ENCODE data around the gene TRH. TPM values are rescaled to one million over a fixed set of nuclear protein-coding genes. Genes with fewer than 3 reads are reported as not detected.
"Not testable (repeated sequence)": the region's sequence is repeated elsewhere in the genome, so short reads cannot be mapped to it uniquely, and the experiment has no call there.

TRH gene
- polyA plus RNA-seq, 3 donors, result 0.16 to 0.63 (median 0.44) TPM

DNA sequence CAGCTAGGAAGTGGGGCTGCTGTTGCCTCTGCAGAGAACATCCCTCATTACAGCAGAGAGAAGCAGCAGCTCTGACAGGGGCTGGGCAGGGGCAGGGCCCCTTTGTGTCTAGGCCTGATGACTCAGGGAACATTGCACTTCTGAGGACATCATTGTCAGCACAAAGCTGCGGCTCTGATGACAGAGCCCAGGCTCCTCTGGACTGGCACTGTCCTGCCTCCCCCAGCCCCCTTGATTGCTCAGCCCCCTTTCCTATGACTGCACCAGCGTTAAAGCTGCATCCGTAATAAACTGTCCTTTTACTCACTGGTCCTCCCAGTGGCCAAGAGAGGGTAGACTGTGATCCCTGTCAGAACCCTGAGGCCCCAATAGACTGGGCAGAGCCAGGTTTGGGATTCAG is 18.3 kb downstream of the TRH start:
- DNase-seq (ENCODE audit: extremely low read depth in 1 of 11, low read depth in 9 of 11, low spot score in 4 of 11), result no peak

DNA sequence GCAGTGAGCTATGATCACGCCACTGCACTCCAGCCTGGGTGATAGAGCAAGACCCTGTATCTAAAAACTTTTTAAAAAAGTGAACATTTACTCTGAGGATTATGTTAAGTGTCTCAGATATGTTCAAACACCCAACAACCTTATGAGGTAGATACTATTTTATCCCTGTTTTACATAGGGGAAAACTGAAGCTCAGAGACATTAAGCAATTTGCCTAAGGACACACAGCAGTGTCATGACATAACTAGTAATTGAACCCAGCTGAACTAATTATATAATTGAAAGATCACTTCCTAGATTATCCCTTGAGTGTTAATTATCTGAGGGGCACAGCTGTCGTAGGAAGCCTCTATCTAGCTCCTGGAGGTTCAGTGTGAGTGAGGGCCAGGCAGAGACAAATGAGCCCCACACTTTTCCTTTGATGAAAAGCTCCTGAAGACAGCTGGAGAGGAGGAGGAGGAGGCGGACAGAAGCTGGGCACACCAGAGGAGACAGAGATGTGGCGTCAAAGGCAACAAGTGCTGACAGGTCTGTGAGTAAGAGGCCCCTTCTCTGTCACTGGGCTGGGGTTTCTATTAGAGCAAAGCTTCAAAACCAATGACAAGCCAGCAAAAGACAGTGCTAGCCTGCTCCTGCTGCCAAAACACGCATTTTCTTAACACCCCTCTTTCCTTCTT is 20.5 kb downstream of the TRH start:
- no peak for DNase-seq (ENCODE audit: extremely low read depth in 1 of 11, low read depth in 9 of 11, low spot score in 4 of 11)

DNA sequence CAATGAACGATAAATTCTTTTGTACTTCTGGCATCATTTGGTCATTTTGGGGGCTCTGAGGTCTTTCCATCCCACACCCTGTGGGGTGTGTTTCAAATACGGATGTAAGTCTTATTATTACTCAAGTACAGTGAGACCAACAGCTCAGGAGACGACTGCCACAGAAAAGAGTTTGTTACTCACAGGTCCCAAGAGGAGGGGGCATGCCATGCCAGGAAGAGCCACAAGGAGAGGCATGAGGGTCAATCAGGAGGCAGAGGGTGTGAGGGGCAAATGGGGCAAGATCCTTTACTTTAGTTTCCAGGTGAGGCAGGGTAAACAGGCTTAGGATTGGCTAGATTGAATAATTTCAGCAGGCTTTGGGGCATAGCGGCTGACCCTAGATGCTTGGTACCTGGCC is 21.6 kb downstream of the TRH start:
- no peak for DNase-seq (ENCODE audit: extremely low read depth in 1 of 11, low read depth in 9 of 11, low spot score in 4 of 11)

DNA sequence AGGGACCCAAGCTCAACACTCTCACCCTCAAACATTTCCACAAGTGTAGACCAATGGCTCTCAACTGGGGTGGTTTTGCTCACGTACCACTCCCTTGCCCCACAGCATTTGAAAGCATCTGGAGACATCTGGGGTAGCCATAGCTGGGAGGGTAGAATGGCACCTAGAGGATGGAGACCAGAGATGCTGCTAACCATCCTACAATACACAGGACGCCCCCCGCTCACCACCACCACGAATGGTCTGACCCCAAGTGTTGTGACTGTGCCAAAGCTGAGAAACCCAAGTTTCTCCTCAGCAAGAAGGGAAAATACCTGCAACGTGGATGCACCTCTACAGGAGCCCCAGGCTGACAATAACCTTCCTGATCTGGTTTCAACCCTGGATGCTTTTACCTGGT is 24.7 kb downstream of the TRH start:
- DNase-seq (ENCODE audit: extremely low read depth in 1 of 11, low read depth in 9 of 11, low spot score in 4 of 11), result not testable (repeated sequence)

DNA sequence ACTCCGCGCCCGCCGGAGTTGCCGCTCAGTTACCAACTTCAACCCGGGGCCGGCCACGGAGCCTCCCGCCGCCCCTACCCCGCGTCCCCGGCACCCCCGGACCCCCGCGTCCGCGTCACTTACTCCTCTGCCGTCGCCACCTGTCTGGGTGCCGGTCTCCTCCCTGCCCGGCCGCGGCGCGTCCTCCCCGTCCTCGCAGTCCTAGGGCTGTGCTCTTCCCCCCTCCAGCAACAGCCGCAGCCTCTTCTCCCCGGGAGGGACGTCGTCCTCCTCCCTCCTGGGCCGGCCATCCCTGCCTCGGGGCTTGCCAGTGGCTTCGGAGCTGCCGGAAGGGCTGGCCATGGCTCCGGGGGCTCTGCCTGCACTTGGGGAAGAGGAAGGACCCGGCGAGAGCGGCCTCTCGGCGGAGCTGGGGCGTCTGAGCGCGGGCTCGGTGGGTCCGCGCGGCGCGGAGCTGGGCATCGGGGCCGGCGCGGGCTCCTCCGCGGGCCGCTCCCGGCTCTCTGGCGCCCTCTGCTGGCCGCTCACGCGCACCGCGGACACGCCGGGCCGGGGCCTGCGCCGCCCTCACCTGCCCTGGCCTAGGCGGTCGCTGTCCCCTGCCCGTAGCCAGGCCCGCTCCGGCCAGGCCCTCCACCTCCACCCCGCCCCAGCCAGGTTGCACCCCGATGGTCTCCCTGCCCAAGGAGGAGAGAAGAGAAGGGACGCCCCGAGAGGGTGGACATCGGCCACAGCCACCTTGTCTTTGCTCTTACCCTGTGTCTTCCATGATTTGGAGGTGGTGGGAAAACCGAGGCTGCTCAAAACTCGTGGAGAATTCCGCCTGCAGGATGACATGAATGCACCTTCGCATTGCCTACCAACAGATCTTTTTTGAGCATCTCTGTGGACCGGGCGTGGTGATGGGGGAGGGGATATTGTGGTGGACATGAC is 28.4 kb downstream of the TRH start:
- DNase-seq (ENCODE audit: extremely low read depth in 1 of 11, low read depth in 9 of 11, low spot score in 4 of 11), result peak in 9 of 11 donors; percentile 9 to 45 (median 29)

DNA sequence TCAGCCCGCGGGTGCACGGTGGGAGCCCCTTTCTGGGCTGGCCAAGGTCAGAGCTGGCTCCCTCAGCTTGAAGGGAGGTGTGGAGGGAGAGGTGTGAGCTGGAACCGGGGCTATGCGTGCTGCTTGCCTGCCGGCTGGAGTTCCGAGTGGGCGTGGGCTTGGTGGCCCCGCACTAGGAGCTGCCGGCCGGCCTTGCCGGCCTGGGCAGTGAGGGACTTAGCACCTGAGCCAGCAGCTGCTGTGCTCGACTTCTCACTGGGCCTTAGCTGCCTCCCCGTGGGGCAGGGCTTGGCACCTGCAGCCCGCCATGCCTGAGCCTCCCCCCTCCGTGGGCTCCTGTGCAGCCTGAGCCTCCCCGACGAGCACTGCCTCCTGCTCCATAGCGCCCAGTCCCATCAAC is 36.0 kb downstream of the TRH start:
- DNase-seq (ENCODE audit: extremely low read depth in 1 of 11, low read depth in 9 of 11, low spot score in 4 of 11), result no peak

DNA sequence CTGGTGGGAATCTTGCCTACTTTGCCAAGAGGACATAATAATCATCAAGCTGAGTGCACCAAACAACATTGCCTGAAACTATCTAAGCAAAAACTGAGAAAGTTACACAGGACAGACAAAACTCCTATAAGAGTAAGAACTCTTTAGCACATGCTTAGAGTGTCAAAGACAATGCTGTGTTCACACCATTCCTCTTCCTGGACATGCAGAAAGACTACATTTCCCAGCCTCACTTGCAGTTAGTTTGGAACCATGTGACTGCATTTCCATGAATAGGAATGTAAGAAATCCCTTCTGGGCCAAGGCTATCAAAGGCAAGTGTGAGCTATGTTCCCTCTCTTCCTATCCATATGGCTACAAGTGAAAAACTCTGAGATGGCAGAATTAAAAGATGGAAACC is 37.6 kb downstream of the TRH start:
- DNase-seq (ENCODE audit: extremely low read depth in 1 of 11, low read depth in 9 of 11, low spot score in 4 of 11), result not testable (repeated sequence)

DNA sequence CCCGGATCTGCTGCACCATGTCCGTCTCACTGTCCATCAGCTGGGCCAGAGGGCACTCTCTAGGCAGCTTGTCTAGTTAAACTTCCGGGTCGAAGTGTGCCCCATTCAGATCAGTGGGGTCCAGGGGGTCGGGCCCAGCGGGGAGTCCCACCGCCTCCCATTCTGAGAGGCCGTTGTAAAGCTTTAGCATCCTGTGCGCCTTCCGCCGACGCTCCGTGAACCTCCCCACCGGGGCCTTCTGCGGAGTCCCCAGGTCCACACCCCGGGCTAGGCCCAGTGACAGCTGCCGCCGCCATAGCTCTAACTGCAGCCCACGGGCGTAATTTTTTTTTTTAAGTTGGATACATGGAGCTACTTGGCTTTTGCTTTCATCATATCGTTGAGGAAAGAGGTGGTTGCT is 38.7 kb downstream of the TRH start:
- DNase-seq (ENCODE audit: extremely low read depth in 1 of 11, low read depth in 9 of 11, low spot score in 4 of 11), result not testable (repeated sequence)

DNA sequence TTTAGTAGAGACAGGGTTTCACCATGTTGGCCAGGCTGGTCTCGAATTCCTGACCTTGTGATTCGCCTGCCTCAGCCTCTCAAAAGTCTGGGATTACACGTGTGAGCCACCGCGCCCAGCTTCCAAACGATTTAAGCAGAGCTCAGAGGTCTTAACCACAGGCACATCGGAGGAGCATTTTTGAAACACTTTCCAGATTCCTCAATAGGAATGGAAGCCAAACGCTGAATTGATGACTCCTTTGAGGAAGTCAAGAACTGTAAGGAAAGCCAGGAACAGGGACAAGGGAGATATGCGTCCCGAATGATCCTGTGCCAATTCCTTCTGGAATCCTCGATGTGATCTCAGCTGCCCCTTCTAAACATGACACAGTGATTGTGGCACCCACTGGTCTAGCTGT is 40.0 kb downstream of the TRH start:
- no peak for DNase-seq (ENCODE audit: extremely low read depth in 1 of 11, low read depth in 9 of 11, low spot score in 4 of 11)

DNA sequence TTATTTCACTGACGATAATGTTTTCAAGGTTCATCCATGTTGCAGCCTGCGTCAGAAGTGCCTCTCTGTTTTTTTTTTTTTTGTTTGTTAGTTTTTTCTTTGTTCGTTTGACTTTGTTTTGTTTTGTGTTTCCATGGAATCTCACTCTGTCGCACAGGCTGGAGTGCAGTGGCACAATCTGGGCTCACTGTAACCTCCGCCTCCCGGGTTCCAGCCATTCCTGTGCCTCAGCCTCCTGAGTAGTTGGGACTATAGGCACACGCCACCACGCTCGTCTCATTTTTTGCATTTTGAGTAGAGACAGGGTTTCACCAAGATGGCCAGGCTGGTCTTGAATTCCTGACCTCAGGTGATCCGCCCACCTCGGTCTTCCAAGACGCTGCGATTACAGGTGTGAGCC is 43.1 kb downstream of the TRH start:
- not testable (repeated sequence) for DNase-seq (ENCODE audit: extremely low read depth in 1 of 11, low read depth in 9 of 11, low spot score in 4 of 11)

DNA sequence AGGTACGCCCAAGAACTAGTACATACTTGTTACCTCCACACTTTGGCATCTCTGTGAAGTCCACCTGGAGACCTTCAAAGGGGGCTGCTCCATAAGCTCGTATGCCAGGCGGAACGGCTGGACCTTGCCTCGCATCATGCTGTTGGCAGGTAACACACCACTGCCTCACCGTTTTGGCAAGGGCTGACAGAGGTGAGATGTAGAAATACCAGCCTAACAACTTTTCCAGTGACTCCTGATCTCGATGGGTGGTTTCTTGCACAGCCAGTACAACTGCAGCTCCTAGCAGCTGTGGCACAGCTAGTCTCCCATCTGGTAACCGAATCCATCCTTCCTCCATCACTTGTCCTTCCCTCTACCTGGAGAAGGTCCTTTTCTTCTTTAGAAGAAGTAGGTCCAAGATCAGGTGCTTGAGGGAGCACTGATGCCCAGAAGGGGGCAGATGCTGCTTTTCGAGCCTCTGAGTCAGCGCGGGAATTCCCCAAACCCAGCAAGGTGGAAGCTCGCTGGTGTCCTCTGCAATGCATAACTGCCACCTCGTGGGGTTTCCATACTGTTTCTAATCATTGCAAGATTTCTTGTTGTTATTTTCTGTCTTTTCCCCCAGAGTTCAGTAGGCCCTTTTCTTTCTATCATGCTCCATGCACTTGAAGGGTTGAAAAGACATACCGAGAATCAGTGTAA is 51.8 kb downstream of the TRH start:
- not testable (repeated sequence) for DNase-seq (ENCODE audit: extremely low read depth in 1 of 11, low read depth in 9 of 11, low spot score in 4 of 11)

DNA sequence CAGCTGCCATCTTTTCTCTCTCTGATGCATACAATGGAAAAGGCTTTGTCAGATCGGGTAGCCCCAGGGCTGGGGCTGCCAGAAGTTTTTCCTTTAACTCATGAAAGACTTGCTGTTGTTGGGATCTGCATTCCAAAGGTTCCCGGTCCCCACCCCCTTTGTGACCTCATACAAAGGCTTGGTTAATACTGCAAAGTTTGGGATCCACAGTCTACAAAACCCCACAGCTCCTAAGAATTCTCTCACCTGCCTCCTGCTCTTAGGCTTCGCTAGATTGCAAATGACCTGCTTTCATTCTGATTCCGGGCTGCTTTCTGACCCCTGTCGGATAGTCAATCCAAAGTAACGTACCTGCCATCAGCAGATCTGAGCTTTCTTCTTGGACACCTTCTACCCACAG is 52.9 kb downstream of the TRH start:
- DNase-seq (ENCODE audit: extremely low read depth in 1 of 11, low read depth in 9 of 11, low spot score in 4 of 11), result not testable (repeated sequence)

Other genes with a start within 250 kb of the TRH start
- gene TMCC1, start 81.0 kb upstream of the TRH start, polyA plus RNA-seq (ENCODE audit: insufficient read length in 3 of 3), result 10 to 100 TPM; 22.0 to 25.3 (median 25.3) TPM
- gene ALG1L2, start 107.1 kb downstream of the TRH start, polyA plus RNA-seq (ENCODE audit: insufficient read length in 3 of 3), result 1 to 10 TPM; 1.3 to 2.8 (median 2.0) TPM